Activated CD8-positive, alpha-beta T cell treated with anti-CD3 and anti-CD28 coated beads for 36 hours (primary cell): Measurements from ENCODE around the gene COMP. TPM values are rescaled to one million over a fixed set of nuclear protein-coding genes. Genes with fewer than 3 reads are reported as not detected.
A peak's percentile ranks its signal among the peaks of the same experiment; 100 is the strongest.
"Not testable (repeated sequence)": the region's sequence is repeated elsewhere in the genome, so short reads cannot be mapped to it uniquely, and the experiment has no call there.

Experiments used
- ATAC-seq: fragments of 200-7000 bp; cut with Tn5 transposase; one replicate; pipeline ENCODE4 v1.10.0; 2021; ENCODE audit warnings: mild to moderate bottlenecking, moderate library complexity
- CTCF ChIA-PET: fragments of 350-600 bp; sonication (Branson Sonifier 250); formaldehyde crosslinking; loops from one replicate; lab custom pipeline; 2021; ENCODE audit warnings: antibody characterized with exemption; lab: Charles Lee
- POLR2A ChIA-PET: fragments of 350-600 bp; sonication (Branson Sonifier 250); formaldehyde crosslinking; loops from one replicate; lab custom pipeline; 2021; ENCODE audit warnings: antibody characterized with exemption; lab: Charles Lee
- DNase-seq: peaks from one replicate; pipeline ENCODE4 v3.0.0-alpha.2; 2020
- H3K27ac Mint-ChIP-seq: one replicate; pipeline ENCODE4 v1.8.0; 2021; ENCODE audit warnings: mild to moderate bottlenecking, mixed read lengths
- H3K27me3 Mint-ChIP-seq: one replicate; pipeline ENCODE4 v1.8.0; 2021; ENCODE audit warnings: mixed read lengths
- H3K36me3 Mint-ChIP-seq: one replicate; pipeline ENCODE4 v1.8.0; 2021; ENCODE audit warnings: low read depth, mixed read lengths
- H3K4me1 Mint-ChIP-seq: one replicate; pipeline ENCODE4 v1.8.0; 2021; ENCODE audit warnings: low read depth, mixed read lengths
- H3K4me3 Mint-ChIP-seq: one replicate; pipeline ENCODE4 v1.8.0; 2021; ENCODE audit warnings: mild to moderate bottlenecking, moderate library complexity, mixed read lengths
- H3K9me3 Mint-ChIP-seq: one replicate; pipeline ENCODE4 v1.8.0; 2021; ENCODE audit warnings: mixed read lengths
- intact Hi-C: fragments of 100-400 bp; cut with micrococcal nuclease; formaldehyde crosslinking; loops from one replicate; pipeline ENCODE4 v1.10.0; 2022
- total RNA-seq, 2 experiments: library from RNA; stranded (reverse); gene quantifications; one replicate each; pipeline ENCODE4 v1.2.3, GENCODE V29; 2021
- TF ChIP-seq, protein P1 (sequence below): fragments of 200-600 bp; IDR thresholded peaks from one replicate; pipeline ENCODE4 v1.8.0; 2022; ENCODE audit warnings: antibody characterized with exemption, mild to moderate bottlenecking

The COMP gene
- total RNA-seq, 2 experiments from 2014 or later = not detected

DNA sequence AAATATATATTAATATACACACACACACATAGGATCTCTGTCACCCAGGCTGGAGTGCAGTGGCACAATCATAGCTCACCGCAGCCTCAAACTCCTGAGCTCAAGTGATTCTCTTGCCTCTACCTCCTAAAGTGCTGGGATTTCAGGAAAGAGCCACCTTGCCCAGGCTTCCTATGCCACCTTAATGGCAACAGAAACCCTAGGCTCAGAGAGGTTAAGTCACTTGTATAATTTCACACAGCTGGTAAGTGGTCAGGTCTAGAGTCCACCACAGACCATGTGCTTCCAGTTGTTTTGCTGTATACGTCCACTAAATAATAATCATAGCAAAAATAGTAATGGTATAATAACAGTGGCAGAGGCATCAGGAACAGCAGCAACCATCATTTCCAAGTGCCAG, 39.4 kb upstream of the COMP start:
- DNase-seq = no peak
- peaks cover 2% of the 10 kb centered on the region for H3K9me3 Mint-ChIP-seq
- H3K4me1 Mint-ChIP-seq = peaks cover 19% of the 10 kb centered on the region
- H3K27me3 Mint-ChIP-seq = no peaks in the 10 kb centered on the region
- CTCF ChIA-PET = interaction anchor here (3.0 kb wide), 1 partner anchor 17 kb away, joined by 11 read pairs; no protein-coding TSS in a partner anchor
- H3K4me3 Mint-ChIP-seq = peak overlapping the region; percentile 29
- H3K36me3 Mint-ChIP-seq = peaks cover 27% of the 10 kb centered on the region
- ATAC-seq = no peak
- TF ChIP-seq, protein P1, sequence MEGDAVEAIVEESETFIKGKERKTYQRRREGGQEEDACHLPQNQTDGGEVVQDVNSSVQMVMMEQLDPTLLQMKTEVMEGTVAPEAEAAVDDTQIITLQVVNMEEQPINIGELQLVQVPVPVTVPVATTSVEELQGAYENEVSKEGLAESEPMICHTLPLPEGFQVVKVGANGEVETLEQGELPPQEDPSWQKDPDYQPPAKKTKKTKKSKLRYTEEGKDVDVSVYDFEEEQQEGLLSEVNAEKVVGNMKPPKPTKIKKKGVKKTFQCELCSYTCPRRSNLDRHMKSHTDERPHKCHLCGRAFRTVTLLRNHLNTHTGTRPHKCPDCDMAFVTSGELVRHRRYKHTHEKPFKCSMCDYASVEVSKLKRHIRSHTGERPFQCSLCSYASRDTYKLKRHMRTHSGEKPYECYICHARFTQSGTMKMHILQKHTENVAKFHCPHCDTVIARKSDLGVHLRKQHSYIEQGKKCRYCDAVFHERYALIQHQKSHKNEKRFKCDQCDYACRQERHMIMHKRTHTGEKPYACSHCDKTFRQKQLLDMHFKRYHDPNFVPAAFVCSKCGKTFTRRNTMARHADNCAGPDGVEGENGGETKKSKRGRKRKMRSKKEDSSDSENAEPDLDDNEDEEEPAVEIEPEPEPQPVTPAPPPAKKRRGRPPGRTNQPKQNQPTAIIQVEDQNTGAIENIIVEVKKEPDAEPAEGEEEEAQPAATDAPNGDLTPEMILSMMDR = no peak
- H3K27ac Mint-ChIP-seq = no peak overlapping the region
- POLR2A ChIA-PET = interaction anchor here (3.5 kb wide), 1 partner anchor 12 kb away, joined by 36 read pairs; no protein-coding TSS in a partner anchor
- intact Hi-C loops = loop anchor here (10.0 kb wide), 1 partner anchor 146 kb away; the partner anchor contains the start of gene CRTC1

DNA sequence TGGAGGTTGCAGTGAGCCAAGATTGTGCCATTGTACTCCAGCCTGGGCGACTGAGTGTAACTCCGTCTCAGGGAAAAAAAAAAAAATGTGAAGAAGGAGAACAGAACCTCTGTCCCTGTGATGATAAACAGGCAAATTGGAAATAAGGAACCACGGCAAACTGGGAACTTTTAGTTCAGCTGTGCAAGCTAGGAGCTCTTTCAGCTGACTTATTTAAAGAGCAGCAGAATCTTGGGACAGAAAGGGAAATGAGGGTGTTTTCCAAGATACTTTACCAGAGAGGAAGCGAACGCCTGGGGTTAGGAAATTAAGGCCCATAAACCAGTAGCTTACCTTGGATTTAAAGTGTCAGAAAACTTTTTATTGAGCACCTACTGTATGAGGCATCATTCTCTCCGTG, 37.7 kb upstream of the COMP start:
- Mint-ChIP-seq H3K4me3 (no peak overlapping the region), H3K27ac (no peak overlapping the region), H3K36me3 (peaks cover 13% of the 10 kb centered on the region), H3K27me3 (no peaks in the 10 kb centered on the region), H3K4me1 (peaks cover 3% of the 10 kb centered on the region), H3K9me3 (peaks cover 2% of the 10 kb centered on the region)
- CTCF ChIA-PET = interaction anchor here (0.6 to 3.0 kb wide), 5 partner anchors 10 to 362 kb away, joined by 3 to 11 read pairs (median 4); no protein-coding TSS in a partner anchor
- DNase-seq (no peak), ATAC-seq (no peak)
- TF ChIP-seq, protein P1 = no peak
- intact Hi-C loops = no loop called here
- POLR2A ChIA-PET = no interaction called here

DNA sequence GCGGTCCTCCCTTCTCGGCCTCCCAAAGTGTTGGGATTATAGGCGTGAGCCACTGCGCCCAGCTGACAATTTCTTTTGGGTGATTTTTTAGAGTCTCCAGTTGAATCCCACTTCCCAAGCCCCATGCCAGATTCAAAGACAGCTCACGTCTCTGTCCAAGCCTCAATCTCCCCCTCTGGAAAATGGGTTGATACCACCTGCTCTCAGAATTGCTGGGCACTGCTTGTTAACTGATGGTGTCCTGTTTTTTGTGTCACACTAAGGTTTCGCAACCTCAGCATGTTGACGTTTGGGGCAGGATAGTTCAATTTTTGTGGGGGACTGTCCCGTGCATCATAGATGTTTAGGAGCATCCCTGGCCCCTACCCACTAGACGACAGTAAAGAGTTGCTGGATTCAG, 26.5 kb upstream of the COMP start:
- H3K27me3 Mint-ChIP-seq = no peaks in the 10 kb centered on the region
- intact Hi-C loops = no loop called here
- no peak for ATAC-seq

DNA sequence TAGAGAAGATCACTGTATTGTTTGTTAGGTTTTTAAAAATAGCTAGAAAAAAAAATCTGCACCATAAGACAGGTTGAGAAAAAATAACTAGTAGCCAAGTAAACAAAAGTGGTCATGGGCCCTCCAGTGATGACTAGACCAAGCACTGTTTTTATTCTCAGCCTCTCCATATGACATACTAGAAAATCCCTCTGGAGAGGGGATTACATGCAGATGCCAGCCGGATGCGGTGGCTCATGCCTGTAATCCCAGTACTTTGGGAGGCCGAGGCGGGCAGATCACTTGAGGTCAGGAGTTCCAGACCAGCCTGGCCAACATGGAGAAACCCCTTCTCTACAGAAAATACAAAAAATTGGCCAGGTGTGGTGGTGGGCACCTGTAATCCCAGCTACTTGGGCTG, 25.5 kb upstream of the COMP start:
- CTCF ChIA-PET, H3K4me1 Mint-ChIP-seq, H3K27ac Mint-ChIP-seq, H3K36me3 Mint-ChIP-seq, H3K9me3 Mint-ChIP-seq, DNase-seq, ATAC-seq, intact Hi-C loops, H3K27me3 Mint-ChIP-seq, H3K4me3 Mint-ChIP-seq: not testable (repeated sequence)
- POLR2A ChIA-PET = interaction anchor here (1.5 kb wide), 1 partner anchor 15 kb away, joined by 4 read pairs; the partner anchor contains the start of gene UPF1

More for the DNA sequence above, 26.5 kb upstream of the COMP start:
- DNase-seq = no peak
- Mint-ChIP-seq H3K27ac (no peak overlapping the region), H3K4me1 (no peaks in the 10 kb centered on the region), H3K36me3 (no peaks in the 10 kb centered on the region), H3K9me3 (no peaks in the 10 kb centered on the region), H3K4me3 (no peak overlapping the region)
- TF ChIP-seq, protein P1 = no peak
- CTCF ChIA-PET = no interaction called here
- POLR2A ChIA-PET = no interaction called here

DNA sequence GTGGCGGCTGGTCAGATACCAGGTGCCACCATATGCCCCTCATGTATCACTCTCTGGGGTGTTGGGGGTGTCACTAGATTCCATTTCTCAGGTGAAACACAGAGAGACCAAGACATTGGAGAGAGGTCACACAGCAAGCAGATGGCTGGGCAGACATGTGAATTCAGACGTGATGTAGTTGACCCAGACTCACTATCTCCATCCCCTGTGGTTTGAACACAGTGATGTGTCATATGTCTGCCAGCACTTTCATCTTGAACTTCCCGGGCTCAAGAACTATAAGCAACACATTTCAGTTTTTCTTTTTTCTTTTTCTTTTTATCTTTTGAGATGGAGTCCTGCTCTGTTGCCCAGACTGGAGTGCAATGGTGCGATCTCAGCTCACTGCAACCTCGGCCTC, 24.6 kb upstream of the COMP start:
- H3K4me1 Mint-ChIP-seq = no peaks in the 10 kb centered on the region
- H3K4me3 Mint-ChIP-seq = no peak overlapping the region
- H3K9me3 Mint-ChIP-seq = no peaks in the 10 kb centered on the region
- H3K27ac Mint-ChIP-seq = no peak overlapping the region
- no peaks in the 10 kb centered on the region for H3K36me3 Mint-ChIP-seq
- ChIA-PET CTCF (no interaction called here), POLR2A (interaction anchor here (1.5 kb wide), 1 partner anchor 16 kb away, joined by 4 read pairs; the partner anchor contains the start of gene UPF1)
- no peaks in the 10 kb centered on the region for H3K27me3 Mint-ChIP-seq
- ATAC-seq = no peak
- intact Hi-C loops = no loop called here
- DNase-seq = no peak
- TF ChIP-seq, protein P1 = no peak
